IPS DF 4.7 (cell line): Measurements from ENCODE around the gene WDR93.
"Not testable (repeated sequence)": the region's sequence is repeated elsewhere in the genome, so short reads cannot be mapped to it uniquely, and the experiment has no call there.

Experiments
- DNase-seq: peaks from one replicate; pipeline ENCODE4 v3.0.0-alpha.2; 2013; ENCODE audit warnings: low spot score; ENCODE audit errors: extremely low read depth

Gene WDR93

DNA sequence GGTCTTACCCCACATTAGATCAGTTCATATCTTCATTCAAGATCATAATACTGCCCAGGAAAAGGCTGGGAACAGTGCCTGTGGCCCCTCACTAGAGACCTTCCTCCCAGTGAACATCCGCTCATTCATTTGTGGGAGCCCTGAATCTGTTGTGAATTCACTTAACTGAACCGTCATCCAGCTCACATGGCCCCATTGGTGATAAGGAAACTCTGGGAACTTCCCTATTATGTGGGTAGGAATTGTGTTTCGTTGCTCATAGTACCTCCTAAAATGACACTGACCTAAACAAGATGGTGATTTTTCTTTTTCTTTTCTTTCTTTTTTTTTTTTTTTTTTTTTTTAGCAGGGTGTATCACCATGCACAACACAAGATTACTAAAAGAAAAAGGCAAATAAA lies 78.8 kb downstream of the WDR93 start:
- no peak for DNase-seq

DNA sequence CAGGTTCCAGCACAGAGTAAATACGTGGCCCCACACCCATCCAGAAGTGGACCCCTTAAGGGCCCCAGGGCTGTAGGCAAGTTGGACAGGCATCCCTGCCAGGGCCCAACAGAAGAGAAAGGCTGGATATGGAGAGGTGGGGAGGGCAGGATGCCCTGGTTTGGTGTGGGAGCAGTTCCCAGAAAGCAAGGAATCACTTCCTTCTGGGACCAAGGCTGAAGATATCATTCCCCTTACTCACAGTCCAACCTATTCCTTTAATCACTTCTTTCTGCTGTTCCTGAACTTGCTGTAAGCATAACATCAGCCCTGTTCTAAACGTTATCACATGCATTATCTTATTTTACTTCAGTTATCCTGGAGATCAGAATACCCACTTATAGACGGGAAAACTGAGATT lies 79.4 kb downstream of the WDR93 start:
- DNase-seq, result no peak

GRCh38 chr15:89772932-89773583 lies 82.4 kb downstream of the WDR93 start:
- DNase-seq, result no peak

DNA sequence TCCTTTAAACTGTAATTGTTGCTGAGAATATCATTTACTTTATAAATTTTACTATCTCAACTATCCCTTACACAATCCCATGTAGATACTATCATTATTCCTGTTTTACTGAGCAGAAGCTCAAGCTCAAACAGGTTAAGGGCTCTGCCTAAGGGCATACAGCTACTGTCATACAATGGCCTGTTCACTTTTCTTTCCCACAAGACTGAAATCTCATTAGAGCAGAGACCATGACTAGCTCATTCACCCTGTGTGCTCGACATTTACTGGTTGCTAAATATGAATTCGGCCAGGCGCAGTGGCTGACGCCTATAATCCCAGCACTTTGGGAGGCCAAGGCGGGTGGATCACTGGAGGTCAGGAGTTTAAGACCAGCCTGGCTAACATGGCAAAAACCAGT lies 83.9 kb downstream of the WDR93 start:
- no peak for DNase-seq

GRCh38 chr15:89775815-89776214 lies 85.2 kb downstream of the WDR93 start:
- no peak for DNase-seq

DNA sequence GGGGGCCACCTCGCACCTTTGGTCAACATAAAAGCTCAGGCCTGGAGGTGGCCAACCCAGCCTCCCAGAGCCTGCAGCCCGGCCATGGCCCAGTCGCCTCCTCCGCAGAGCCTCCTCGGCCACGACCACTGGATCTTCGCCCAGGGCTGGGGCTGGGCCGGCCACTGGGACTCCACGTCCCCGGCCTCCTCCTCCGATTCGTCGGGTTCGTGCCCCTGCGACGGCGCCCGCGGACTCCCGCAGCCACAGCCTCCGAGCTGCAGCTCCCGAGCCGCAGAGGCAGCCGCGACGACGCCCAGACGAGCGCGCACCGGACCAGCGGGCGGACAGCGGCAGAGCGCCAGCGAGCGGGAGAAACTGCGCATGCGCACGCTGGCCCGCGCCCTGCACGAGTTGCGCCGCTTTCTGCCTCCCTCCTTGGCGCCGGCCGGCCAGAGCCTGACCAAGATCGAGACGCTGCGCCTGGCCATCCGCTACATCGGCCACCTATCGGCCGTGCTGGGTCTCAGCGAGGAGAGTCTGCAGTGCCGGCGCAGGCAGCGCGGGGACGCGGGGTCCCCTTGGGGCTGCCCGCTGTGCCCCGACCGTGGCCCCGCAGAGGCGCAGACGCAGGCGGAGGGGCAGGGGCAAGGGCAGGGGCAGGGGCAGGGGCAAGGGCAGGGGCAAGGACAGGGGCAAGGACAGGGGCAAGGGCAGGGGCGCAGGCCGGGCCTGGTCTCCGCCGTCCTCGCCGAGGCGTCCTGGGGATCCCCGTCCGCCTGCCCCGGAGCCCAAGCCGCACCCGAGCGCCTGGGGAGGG lies 85.9 kb downstream of the WDR93 start, which contains the start of gene MESP2:
Gene MESP2, plus strand, starts transcription at position 59 of the 799 bp plus-strand sequence. Its CDS starts 26 bp downstream, at position 85.
- DNase-seq, result no peak

DNA sequence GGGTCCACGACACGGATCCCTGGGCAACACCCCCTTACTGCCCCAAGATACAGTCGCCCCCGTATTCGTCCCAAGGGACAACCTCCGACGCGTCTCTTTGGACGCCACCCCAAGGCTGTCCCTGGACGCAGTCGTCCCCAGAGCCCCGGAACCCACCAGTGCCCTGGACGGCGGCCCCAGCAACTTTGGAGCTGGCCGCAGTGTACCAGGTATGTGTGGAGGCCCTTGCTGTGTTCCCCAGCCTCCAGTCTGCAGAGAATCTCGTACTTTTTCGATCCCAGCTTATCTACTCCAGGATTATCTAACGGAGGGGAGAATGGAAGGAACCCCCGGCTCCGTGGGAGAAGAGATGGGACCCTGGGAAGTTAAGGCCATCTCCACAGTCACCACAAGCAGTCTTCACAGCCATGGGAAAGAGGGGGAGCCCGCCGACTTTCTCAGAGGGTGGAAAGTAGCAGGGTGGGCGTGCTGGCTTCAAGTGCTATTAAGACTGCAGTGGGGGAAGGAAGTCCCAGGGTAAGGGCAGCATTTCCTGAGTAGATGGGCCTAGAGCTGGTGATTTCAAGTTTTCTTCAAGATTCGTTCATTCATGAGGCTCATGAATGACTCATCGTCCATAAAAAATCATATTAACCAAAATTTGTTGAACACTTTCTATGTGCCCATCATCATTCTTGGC lies 86.6 kb downstream of the WDR93 start:
- no peak for DNase-seq

GRCh38 chr15:89777782-89778380 lies 87.3 kb downstream of the WDR93 start:
- DNase-seq, result no peak

- DNase-seq, result no peak
Observed at GRCh38 chr15:89778861-89779260, 88.2 kb downstream of the WDR93 start.

DNA sequence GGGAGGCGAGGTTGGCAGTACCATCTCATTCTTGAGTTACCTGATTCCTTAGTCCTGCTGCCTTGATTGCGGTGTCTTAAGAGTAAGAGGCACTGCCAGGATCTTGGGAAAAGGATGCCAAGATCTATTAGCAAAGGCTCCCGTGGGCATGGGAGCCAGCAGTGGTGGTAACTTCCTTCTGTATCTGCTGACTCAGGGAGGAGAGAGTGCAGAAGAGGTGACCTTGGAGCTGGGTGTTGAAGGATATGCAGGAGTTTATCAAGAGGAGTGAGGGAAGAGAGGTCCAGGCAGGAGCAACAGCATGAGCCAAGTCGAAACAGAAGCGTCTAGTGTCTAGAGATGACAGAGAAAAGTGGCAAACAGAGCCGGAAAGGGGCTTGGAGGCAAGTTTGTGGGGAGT lies 90.0 kb downstream of the WDR93 start:
- DNase-seq, result no peak

DNA sequence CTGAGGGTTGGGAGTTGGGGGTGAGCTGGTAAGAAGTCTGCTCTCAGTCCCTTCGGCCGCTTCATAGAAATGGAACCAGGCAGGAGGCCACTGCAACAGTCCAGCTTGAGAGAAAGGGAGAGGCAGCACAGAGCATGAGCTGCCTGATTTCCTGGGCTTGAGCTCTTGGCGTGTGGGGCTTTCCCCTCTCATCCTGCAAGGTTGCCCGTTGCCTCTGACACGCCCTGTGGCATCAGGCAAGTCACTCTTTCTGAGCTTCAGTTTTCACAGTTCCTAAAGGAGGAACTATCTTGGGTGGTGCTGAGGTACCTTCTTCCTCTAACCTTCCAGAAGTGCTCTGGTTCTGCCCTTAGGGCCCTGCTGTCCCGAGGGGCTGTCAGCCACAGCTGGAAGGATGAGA lies 90.4 kb downstream of the WDR93 start:
- DNase-seq, result no peak

DNA sequence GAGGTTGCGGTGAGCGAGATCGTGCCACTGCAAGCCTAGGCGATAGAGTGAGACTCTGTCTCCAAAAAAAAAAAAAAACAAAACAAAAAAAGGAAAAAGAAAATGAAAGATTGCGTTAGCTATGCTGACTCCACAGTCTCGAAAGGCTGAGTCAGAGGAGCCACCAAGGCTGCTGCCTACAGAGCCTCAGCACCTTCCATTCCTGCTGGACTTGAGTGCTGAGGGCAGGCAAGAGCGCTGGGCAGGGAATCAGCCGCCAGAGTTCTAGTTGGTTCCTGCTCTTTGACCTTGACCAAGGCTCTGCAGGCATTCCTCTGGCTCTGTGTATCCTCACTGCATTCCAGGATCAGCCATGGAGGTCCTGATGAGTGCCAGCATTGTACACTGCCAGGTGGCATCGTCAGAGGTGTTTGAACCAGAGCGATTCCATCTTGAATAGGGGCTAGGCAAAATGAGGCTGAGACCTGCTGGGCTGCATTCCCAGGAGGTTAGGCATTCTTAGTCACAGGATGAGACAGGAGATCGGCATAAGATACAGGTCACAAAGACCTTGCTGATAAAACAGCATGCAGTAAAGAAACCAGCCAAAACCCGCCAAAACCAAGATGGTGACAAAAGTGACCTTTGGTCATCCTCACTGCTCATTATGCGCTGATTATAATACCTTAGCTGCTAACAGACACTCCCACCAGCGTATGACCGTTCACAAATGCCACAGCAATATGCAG lies 91.4 kb downstream of the WDR93 start:
- no peak for DNase-seq

- not testable (repeated sequence) for DNase-seq
Observed at GRCh38 chr15:89782619-89782950, 92.0 kb downstream of the WDR93 start.

DNA sequence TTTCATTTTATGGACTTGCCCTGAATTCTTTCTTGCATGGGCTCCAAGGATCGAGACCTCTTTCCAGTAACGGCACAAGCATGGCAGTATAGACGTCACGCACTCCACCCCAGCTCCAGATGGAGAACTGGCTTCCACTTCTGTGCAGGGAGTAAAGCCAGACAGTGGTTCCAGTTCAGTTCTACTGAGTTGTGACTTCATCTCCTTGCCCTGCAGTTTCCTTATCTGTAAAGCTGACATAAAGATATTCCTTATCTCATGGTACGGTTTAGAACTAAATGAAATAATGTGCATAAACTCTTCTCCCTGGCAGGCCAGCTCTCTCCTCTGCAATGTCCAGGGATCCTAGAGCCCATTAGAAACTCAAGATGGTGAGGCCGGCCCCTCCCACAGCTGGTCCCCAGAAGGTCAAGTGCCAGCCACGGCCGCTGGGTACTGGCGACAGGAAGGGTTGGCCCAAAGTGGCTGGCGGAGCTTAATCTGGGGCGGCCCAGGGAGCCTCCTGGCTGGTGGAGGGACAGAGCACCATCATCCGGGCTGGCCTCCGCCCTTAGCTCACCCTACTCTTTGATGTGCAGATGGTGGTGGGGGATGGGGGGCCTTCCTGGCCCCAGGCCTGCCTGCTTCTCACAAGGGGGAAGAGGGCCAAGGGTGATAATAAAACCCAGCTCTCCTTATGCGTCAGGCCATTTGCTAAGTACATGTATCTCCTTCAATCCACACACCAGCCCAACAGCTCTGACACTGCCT lies 92.7 kb downstream of the WDR93 start:
- DNase-seq, result no peak

- no peak for DNase-seq
Observed at GRCh38 chr15:89783861-89784685, 93.5 kb downstream of the WDR93 start.

DNA sequence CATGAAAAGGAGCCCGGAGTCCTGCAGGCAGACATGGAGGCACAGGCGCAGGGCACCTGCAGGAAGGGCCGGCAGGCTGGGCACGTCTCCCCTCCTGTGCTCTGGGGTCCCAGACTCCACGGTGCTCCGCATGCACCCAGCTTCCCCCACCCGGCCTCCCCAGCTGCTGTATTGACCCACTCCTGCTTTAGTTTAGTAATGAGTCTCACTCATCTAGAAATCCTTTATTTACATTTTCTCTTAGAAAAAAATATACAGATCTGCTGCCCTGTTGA lies 94.0 kb downstream of the WDR93 start:
- DNase-seq, result no peak

DNA sequence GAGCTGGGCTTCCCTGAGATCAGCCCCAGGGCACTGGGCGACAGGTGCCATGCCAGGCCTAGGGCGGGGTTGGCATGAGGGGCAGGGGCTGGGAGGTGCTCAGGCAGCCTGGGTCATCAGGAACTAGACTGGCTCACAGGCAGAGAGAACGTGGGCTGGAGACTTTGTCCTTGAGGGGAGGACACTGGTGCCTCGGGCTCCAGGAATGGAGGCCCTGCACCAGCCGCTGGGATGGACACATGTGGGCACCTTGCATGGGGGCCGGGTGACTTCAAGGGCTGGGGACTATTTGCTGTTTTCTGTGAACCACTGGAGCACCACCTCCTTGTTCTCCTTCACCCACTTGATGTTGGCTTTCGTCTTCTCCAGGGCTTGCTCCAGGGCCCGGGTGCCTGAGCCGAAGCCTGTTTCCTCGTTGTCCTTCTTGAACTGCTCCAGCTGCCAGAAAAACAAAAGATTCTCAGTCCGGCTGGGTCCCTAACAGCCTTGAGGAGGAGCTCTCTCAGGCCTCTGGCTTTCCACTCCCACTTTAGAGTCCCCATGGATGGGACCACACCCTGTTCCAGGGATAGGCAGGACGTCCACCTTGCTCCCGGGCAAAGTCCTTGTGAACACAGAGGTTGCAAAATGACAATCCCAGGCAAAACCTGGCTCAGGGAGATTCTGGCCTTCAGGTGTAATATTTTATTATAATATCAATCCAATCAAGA lies 94.6 kb downstream of the WDR93 start:
- no peak for DNase-seq

- DNase-seq, result no peak
Observed at GRCh38 chr15:89785774-89786140, 95.1 kb downstream of the WDR93 start.

DNA sequence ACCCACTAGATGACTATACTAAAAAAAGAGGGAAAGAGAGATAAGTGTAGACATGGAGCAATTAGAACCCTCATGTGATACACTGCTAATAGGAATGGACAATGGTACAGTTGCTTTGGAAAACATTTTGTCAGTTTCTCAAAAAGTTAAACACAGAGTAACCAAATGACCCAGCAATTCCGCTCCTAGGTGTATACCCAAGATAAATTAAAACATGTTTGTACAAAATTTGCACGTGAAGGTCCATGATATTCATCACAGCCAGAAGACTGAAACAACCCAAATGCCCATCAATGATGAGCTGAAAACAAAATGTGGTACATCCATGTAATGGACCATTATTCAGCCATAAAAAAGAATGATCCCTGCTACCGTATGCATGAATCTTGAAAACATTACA lies 97.3 kb downstream of the WDR93 start:
- DNase-seq, result no peak

DNA sequence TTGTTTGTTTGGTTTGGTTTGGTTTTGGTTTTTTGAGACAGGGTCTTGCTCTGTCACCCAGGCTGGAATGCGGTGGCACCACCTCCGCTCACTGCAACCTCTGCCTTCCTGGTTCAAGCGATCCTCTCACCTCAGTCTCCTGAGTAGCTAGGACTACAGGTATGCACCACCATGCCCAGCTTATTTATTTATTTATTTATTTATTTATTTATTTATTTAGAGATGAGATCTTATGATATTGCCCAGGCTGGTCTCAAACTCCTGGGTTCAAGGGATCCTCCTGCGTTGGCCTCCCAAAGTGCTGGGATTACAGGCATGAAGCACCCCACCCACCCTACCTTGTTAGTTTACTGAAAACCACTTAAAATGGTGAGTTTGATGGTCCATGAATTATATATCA lies 98.0 kb downstream of the WDR93 start:
- DNase-seq, result not testable (repeated sequence)
